ENCODE data around the gene C1S. TPM values are rescaled to one million over a fixed set of nuclear protein-coding genes. Genes with fewer than 3 reads are reported as not detected.

Gene C1S
- total and polyA plus RNA-seq, 2 experiments from 2014 or later: 4.9 to 9.7 TPM

DNA sequence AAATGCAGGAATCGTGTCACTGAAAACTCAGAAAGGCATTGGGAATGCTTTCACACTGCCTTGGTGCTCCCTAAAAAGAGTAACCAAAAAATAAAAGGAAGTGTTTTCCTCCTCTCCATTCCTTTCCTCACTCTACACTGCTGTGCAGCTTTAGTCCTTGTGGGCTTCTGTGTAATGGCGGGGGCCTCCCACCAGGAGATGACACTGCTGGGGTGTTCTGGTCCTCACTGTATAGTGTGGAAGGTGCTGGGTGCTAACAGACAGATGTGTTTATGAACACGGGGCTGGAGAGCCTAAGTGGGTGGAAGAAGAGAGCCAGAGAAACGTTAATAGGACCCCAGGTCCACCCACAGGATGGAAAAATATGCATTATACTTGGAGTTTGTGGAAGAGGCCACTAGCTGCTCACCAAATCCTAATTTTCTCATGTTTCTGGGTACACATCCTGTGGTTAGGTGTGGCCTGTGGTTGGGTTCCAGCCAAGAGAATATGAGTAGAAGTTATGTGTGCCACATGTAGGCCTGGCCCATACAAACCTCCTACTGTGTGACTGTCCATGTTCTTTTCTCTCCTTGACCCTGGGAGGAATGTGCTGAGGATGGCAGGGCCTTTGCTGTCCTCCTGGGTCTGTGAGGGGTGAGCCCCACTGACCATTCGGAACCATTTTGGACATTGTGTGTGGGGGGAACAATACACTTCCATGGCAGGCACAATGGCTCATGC, 14.0 kb upstream of the C1S start:
- Histone ChIP-seq H4K20me1 (replicated peaks; ENCODE audit: insufficient read depth) (no peaks in the 10 kb centered on the region), H3K4me1 (ENCODE audit: insufficient read depth) (no peaks in the 10 kb centered on the region), H3K9me2 (ENCODE audit: insufficient read depth) (no peaks in the 10 kb centered on the region), H3K27ac (ENCODE audit: low read depth) (no peak overlapping the region), H3K27me3 (ENCODE audit: insufficient read depth) (no peaks in the 10 kb centered on the region), H3K79me2 (replicated peaks; ENCODE audit: insufficient read depth) (no peaks in the 10 kb centered on the region), H2AFZ (no peak overlapping the region), H3F3A (replicated peaks; ENCODE audit: low read depth) (no peaks in the 10 kb centered on the region), H3K36me3 (ENCODE audit: insufficient read depth) (no peaks in the 10 kb centered on the region), H3K4me3 (no peak overlapping the region), H3K4me2 (no peak overlapping the region)
- H3K27ac Mint-ChIP-seq: no peak overlapping the region
- H3K36me3 Mint-ChIP-seq (ENCODE audit: low read depth): no peaks in the 10 kb centered on the region
- peaks cover 2% of the 10 kb centered on the region for H3K27me3 Mint-ChIP-seq (ENCODE audit: insufficient read depth, low read depth, poor library complexity)
- no peak; the same call in 2 of the 3 replicates for ATAC-seq
- H3K4me1 Mint-ChIP-seq: no peaks in the 10 kb centered on the region
- H3K9me3 Mint-ChIP-seq: no peaks in the 10 kb centered on the region
- TF ChIP-seq, protein P1, sequence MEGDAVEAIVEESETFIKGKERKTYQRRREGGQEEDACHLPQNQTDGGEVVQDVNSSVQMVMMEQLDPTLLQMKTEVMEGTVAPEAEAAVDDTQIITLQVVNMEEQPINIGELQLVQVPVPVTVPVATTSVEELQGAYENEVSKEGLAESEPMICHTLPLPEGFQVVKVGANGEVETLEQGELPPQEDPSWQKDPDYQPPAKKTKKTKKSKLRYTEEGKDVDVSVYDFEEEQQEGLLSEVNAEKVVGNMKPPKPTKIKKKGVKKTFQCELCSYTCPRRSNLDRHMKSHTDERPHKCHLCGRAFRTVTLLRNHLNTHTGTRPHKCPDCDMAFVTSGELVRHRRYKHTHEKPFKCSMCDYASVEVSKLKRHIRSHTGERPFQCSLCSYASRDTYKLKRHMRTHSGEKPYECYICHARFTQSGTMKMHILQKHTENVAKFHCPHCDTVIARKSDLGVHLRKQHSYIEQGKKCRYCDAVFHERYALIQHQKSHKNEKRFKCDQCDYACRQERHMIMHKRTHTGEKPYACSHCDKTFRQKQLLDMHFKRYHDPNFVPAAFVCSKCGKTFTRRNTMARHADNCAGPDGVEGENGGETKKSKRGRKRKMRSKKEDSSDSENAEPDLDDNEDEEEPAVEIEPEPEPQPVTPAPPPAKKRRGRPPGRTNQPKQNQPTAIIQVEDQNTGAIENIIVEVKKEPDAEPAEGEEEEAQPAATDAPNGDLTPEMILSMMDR (conservative IDR thresholded peaks at IDR 0.05; ENCODE audit: low read depth in 2 of 2): no peak
- no peak for TF ChIP-seq JUNB (IDR thresholded peaks at IDR 0.05; ENCODE audit: unreplicated experiment)
- no peak overlapping the region for H3K4me3 Mint-ChIP-seq
- DNase-seq (ENCODE audit: low spot score): no peak

DNA sequence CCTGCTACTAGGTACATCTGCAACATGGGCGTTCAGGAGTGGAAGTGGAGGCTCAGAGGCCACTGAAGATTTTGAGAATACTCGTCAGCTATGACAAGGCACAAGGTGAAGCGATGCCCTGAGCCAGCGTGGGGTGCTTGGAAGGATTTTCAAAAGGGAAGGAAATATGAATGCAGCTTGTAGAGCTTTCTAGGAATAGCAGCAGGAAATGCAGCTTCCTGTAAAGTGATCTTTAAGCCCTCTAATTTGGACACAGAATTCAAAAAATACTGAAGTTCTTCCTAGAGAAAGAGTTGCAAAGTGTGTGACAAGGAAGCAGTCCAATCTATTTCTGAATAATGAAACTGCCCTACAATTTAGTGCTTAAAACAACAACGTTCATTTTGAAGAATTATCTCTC, 13.2 kb upstream of the C1S start:
- peaks cover 2% of the 10 kb centered on the region for H3K27me3 Mint-ChIP-seq (ENCODE audit: insufficient read depth, low read depth, poor library complexity)
- ATAC-seq (no peak), DNase-seq (ENCODE audit: low spot score) (no peak)
- Histone ChIP-seq H3K27ac (ENCODE audit: low read depth) (no peak overlapping the region), H3K36me3 (ENCODE audit: insufficient read depth) (no peaks in the 10 kb centered on the region), H3K9me2 (ENCODE audit: insufficient read depth) (no peaks in the 10 kb centered on the region), H3K79me2 (replicated peaks; ENCODE audit: insufficient read depth) (no peaks in the 10 kb centered on the region), H4K20me1 (replicated peaks; ENCODE audit: insufficient read depth) (no peaks in the 10 kb centered on the region), H3F3A (replicated peaks; ENCODE audit: low read depth) (no peaks in the 10 kb centered on the region), H3K4me2 (no peak overlapping the region), H3K4me1 (ENCODE audit: insufficient read depth) (no peaks in the 10 kb centered on the region), H2AFZ (no peak overlapping the region), H3K4me3 (no peak overlapping the region), H3K27me3 (ENCODE audit: insufficient read depth) (no peaks in the 10 kb centered on the region)
- H3K36me3 Mint-ChIP-seq (ENCODE audit: low read depth): no peaks in the 10 kb centered on the region
- no peak overlapping the region for H3K27ac Mint-ChIP-seq
- H3K4me3 Mint-ChIP-seq: no peak overlapping the region
- H3K9me3 Mint-ChIP-seq: no peaks in the 10 kb centered on the region
- H3K4me1 Mint-ChIP-seq: no peaks in the 10 kb centered on the region
- TF ChIP-seq, protein P1 (conservative IDR thresholded peaks at IDR 0.05; ENCODE audit: low read depth in 2 of 2): no peak
- no peak for TF ChIP-seq STAT1 (IDR thresholded peaks at IDR 0.05; ENCODE audit: unreplicated experiment)
- TF ChIP-seq POLR2AphosphoS5 (IDR thresholded peaks at IDR 0.05; ENCODE audit: low read depth): no peak
- no peak for TF ChIP-seq EZH2 (IDR thresholded peaks at IDR 0.05; ENCODE audit: low read depth, unreplicated experiment)
- no peak for TF ChIP-seq ZNF331 (CRISPR knock-in tag; IDR thresholded peaks at IDR 0.05; ENCODE audit: low read depth)
- no peak for TF ChIP-seq NANOG (IDR thresholded peaks at IDR 0.05; ENCODE audit: borderline replicate concordance)
- no peak for TF ChIP-seq JUNB (IDR thresholded peaks at IDR 0.05; ENCODE audit: unreplicated experiment)
- TF ChIP-seq CREB1 (CRISPR knock-in tag; IDR thresholded peaks at IDR 0.05; ENCODE audit: low read depth): no peak
- TF ChIP-seq REST (IDR thresholded peaks at IDR 0.05; ENCODE audit: unreplicated experiment): no peak
- no peak for TF ChIP-seq ETS1 (IDR thresholded peaks at IDR 0.05)
